Measurements from ENCODE around the gene MYH16.

DNA sequence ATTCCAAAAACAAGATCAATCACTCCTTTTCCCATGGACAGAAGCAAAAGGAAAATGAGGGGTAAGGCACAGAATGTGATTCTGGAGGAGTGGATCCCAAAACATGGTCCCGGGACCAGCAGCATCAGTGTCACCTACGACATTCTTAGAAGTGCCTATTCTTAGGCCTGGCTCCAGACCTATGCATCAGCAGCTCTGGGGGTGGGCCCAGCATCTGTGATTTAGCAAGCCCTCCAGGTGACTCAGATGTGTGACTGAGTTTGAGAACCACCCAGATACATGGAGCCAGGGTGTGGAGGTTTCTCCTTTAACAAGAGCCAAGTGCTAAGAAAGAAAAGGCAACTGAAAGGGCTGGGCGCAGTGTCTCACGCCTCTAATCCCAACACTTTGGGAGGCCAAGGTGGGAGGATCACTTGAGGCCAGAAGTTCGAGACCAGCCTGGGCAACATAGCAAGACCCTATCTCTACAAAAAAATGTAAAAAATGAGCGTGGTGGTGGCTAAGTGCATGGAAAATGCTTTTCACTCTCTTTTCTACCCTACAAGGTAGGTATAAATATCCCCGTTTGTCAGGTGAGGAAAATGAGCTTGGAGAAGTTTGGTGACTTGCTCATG, 35.9 kb downstream of the MYH16 start:
- TF ChIP-seq, protein P1, sequence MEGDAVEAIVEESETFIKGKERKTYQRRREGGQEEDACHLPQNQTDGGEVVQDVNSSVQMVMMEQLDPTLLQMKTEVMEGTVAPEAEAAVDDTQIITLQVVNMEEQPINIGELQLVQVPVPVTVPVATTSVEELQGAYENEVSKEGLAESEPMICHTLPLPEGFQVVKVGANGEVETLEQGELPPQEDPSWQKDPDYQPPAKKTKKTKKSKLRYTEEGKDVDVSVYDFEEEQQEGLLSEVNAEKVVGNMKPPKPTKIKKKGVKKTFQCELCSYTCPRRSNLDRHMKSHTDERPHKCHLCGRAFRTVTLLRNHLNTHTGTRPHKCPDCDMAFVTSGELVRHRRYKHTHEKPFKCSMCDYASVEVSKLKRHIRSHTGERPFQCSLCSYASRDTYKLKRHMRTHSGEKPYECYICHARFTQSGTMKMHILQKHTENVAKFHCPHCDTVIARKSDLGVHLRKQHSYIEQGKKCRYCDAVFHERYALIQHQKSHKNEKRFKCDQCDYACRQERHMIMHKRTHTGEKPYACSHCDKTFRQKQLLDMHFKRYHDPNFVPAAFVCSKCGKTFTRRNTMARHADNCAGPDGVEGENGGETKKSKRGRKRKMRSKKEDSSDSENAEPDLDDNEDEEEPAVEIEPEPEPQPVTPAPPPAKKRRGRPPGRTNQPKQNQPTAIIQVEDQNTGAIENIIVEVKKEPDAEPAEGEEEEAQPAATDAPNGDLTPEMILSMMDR (IDR thresholded peaks at IDR 0.05) = no peak
- TF ChIP-seq POLR2A (IDR thresholded peaks at IDR 0.05) = no peak
